Measurements from ENCODE around the gene PPAT. TPM values are rescaled to one million over a fixed set of nuclear protein-coding genes. Genes with fewer than 3 reads are reported as not detected.
"Not testable (repeated sequence)": the region's sequence is repeated elsewhere in the genome, so short reads cannot be mapped to it uniquely, and the experiment has no call there.

Gene PPAT
- total RNA-seq, 1 experiment from 2014 or later: 41.7 TPM

- peak; percentile 93 for DNase-seq (ENCODE audit: low read depth)
Measured at GRCh38 chr4:56387023-56388001, 48.1 kb downstream of the PPAT start, which contains the start of gene AASDH. AASDH (minus strand) TSS chr4:56387491; CDS start chr4:56384299, 3,192 bp downstream.

DNA sequence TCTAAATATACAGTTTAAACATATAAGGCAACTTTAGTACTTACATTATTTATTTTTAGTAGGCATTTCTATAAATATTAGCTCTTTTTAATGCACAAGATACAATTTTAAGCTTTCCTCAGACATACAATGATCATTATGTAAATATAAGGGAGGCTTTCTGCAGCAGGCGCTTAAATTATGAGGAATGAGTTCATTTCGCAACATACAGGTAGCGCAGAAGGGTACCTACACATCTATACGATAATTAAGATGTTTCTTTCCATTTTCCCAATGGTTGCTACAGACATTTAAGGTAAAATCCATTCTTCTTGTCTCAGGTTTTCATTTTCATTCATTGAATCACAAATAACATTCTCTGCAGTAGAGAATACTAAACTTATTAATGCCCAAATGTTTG, 49.3 kb downstream of the PPAT start:
- no peak for DNase-seq (ENCODE audit: low read depth)

DNA sequence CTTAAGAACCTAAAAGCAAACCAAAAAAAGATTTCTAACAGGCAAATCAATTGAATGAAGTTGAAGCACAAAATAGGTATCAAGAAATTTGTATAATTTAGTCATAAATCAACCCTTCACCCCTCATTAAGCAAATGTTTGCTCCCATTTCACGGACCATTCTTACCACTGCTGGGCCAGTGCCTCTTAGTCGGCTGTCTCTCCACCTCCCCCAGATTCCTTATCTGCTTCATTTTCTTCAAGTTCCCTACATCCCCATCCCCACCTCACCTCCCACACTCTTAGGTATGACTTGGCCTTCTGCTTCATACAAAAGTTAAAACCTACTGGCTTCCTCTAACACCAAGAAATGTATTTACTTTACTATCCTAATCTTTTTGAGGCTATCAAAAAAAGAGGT, 60.0 kb downstream of the PPAT start:
- DNase-seq (ENCODE audit: low read depth): no peak

DNA sequence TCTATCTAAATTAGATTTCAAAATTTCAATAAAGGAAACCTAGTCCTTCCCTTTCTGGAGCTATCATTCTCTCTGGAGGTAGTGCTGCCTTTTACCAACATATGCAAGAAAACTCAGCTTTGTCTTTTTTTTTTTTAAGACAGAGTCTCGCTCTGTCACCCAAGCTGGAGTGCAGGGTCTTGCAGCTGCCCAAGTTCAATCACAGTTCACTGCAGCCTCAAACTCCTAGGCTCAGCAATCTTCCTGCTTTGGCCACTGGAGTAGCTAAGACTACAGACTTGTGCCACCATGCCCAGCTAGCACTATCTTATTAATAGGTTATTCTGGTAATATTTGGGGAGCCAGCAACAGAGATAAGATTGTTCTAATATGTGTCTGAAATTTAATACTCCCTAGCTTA, 60.5 kb downstream of the PPAT start:
- no peak for DNase-seq (ENCODE audit: low read depth)

DNA sequence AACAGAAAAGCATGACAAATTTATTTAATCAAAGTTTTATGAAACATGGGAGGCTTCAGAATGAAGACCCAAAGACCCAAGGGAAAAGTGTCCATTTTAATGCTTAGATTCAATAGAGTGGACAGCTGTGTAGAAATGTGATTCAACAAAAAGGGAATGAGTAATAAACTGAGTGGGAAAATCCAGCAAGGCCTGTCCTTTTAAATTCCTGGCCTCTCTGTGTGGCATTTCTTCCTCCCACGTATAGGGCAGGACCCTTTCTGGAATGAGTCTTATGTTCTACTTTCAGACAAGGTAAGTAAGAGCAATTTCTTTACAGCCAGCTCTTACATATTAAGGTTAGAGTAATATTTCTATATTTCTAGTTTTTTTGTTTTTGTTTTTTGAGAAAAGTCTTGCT, 62.6 kb downstream of the PPAT start:
- no peak for DNase-seq (ENCODE audit: low read depth)

DNA sequence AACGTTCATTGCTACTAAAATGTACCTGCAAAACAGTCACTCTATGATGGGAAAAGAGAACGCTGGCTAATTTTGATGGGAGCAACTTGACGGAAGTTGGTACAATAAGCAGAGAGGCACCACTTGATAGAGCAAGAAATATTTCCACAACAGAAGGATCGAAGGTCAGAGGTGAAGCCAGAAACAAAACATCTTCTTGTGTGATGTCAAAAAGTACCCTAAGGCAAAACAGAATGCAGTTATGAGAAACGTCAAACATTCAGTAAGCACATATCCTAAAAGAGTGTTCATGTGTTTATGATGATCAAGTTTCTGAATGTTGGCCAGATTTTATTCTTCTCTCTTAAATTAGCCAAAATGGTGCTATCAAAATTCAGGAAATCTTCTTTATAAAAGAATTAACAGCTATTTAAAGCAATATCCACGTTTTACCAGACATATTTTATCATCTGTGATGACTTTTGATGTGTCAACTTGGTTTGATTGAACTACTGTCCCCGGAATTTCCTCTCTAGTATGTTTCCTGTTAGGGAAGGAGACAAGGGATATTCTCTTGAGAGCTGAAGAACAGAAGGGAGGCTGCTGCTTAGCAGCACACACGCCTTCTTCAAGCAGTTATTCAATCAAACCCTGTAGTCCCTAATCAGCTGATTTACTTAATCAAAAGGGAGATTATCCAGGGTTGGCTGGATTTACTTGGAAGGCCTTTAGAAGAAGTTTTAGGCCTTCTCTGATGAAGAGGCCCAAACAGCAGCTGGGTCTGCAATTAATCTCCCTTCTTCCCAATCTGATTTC, 63.8 kb downstream of the PPAT start:
- no peak for DNase-seq (ENCODE audit: low read depth)

DNA sequence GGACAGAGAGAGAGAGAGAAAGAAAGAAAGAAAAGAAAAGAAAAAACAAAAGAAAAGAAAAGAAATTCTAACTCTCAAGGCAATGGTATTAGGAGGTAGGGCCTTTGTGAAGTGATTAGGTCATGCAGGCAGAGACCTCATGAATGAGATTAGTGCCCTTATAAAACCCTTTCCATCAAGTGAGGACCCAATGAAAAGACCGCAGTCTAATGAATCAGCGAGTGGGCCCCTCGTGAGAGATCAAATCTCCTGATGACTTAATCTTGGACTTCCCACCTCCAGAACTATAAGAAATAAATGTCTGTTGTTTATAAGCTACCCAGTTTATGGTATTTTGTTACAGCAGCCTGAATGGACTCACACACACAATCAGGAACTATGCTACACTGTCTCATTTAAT, 65.0 kb downstream of the PPAT start:
- no peak for DNase-seq (ENCODE audit: low read depth)

- DNase-seq (ENCODE audit: low read depth): not testable (repeated sequence)
Measured at GRCh38 chr4:56362981-56363380, 72.4 kb downstream of the PPAT start.

DNA sequence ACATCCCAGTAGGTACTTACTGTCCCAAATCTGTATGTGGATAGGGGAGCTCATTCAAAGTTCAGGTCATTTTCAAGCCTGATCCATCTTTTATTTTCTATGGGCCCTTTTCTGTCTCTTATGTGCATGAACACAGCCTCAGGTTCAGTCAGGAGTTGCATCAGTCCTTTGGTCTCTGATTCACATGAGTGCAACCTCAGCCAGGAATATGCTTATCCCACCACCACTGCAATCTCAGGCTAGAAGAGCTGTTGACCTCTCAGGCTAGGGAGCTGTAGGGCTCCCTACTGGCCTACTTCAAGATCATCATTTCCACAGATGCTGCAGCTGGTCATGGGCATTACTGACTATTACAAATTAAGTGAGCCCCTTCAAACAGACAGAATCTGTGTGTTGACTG, 75.3 kb downstream of the PPAT start:
- peak; percentile 8 for DNase-seq (ENCODE audit: low read depth)

GRCh38 chr4:56356650-56357049, 78.8 kb downstream of the PPAT start:
- DNase-seq (ENCODE audit: low read depth): no peak

- no peak for DNase-seq (ENCODE audit: low read depth)
Measured at GRCh38 chr4:56348576-56348975, 86.8 kb downstream of the PPAT start.

DNA sequence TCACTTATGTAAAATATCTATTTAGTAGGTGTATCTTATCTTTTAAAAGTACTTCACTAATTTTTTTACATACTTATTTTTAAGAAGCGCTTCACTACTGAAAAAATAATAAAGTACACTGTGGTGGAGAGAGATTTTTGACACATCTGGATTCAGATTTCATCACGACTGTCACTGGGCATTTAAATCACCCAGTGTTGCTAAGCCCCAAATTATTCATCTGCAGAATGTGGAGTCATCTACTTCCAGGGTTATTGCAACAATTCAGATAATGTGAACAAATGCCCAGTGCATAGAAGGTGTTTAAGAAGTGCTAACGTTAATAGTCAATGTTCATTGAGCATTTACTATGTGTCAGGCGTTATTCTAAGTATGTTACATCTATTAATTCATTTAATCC, 90.0 kb downstream of the PPAT start:
- no peak for DNase-seq (ENCODE audit: low read depth)

Other genes starting within 250 kb of the PPAT start
- gene AASDH, start 48.1 kb downstream of the PPAT start, total RNA-seq (2014; rRNA removed; shearing (Covaris generic)): 7.6 and 9.5 TPM in 2 replicates
- gene PAICS, start 645 bp upstream of the PPAT start, total RNA-seq (2014; rRNA removed; shearing (Covaris generic)): 121 and 144 TPM in 2 replicates
- 78.0 and 83.6 TPM in 2 replicates for gene SRP72, start 32.0 kb upstream of the PPAT start, total RNA-seq (2014; rRNA removed; shearing (Covaris generic))
- gene ARL9, start 70.2 kb upstream of the PPAT start, total RNA-seq (2014; rRNA removed; shearing (Covaris generic)): not detected in 2 replicates
- not detected in 2 replicates for gene HOPX, start 245.7 kb upstream of the PPAT start, total RNA-seq (2014; rRNA removed; shearing (Covaris generic))

Data from HT1080 (cell line).